ENCODE measurements around the gene TIRAP. TPM values are rescaled to one million over a fixed set of nuclear protein-coding genes. Genes with fewer than 3 reads are reported as not detected.

TIRAP gene
- total and polyA plus RNA-seq, 8 donors: 5.3 to 8.2 (median 6.3) TPM

GRCh38 chr11:126337474-126338241 is 54.8 kb downstream of the TIRAP start:
- peak in 1 of 6 donors; percentile 52 for DNase-seq
- Histone ChIP-seq H3K4me3 (no peak overlapping the region), H3K27me3 (no peaks in the 10 kb centered on the region), H3K9me3 (no peaks in the 10 kb centered on the region), H3K36me3 (peaks cover 0 to 8% (median 0%) of the 10 kb centered on the region in 3 donors), H3K27ac (no peak overlapping the region), H3K4me1 (no peaks in the 10 kb centered on the region)
- intact Hi-C loops (cut with DNase I): no loop called here
- WGBS, 2 donors: 87% methylated on average over 15 of the region's 15 CpGs
- no peak for ATAC-seq
- TF ChIP-seq, protein P1, sequence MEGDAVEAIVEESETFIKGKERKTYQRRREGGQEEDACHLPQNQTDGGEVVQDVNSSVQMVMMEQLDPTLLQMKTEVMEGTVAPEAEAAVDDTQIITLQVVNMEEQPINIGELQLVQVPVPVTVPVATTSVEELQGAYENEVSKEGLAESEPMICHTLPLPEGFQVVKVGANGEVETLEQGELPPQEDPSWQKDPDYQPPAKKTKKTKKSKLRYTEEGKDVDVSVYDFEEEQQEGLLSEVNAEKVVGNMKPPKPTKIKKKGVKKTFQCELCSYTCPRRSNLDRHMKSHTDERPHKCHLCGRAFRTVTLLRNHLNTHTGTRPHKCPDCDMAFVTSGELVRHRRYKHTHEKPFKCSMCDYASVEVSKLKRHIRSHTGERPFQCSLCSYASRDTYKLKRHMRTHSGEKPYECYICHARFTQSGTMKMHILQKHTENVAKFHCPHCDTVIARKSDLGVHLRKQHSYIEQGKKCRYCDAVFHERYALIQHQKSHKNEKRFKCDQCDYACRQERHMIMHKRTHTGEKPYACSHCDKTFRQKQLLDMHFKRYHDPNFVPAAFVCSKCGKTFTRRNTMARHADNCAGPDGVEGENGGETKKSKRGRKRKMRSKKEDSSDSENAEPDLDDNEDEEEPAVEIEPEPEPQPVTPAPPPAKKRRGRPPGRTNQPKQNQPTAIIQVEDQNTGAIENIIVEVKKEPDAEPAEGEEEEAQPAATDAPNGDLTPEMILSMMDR (IDR thresholded peaks at IDR 0.05): no peak
- no peak for FAIRE-seq

DNA sequence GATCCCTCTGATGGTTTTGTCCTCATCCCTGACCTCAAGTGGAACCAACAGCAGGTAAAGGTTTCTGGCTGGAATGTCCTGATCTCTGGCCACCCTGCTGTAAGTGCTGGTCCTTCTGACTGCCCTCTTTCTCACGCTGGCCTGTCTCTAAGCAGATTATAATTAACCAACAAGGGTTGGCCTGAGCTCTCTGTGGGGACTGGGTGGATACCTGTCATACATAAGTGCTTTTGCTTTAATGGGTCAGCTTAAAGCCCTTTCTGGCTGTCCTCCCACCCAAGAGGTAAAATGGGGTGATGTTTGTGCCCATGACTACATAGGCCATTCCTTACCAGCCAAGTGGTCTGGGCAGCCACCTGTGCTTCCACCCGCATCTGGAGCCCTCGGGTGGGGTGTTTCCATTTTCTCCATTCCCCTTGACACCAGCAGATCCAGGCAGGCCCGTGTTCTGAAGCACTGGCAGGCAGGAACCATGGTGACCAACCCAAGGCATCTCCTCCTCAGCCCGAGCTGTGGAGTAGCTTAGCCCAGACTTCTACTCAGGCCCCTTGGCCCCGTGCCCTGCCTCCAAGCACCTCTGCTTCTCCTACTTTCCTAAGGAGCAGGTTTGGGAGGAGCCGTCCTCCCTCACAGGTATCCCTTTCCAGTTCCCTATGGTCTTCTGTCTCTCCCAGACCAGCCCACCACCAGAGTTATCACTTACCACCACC is 55.6 kb downstream of the TIRAP start:
- ATAC-seq (no peak), FAIRE-seq (no peak), DNase-seq (peak in 2 of 6 donors; percentile 0 to 52)
- intact Hi-C loops (cut with DNase I): no loop called here
- Histone ChIP-seq H3K36me3 (peaks cover 0 to 5% (median 0%) of the 10 kb centered on the region in 3 donors), H3K27me3 (no peaks in the 10 kb centered on the region), H3K4me1 (no peaks in the 10 kb centered on the region), H3K27ac (peak overlapping the region in 1 of 4 donors; percentile 5), H3K4me3 (no peak overlapping the region), H3K9me3 (no peaks in the 10 kb centered on the region)
- TF ChIP-seq, protein P1 (IDR thresholded peaks at IDR 0.05): no peak
- 92% methylated on average over 7 of the region's 7 CpGs for WGBS, 2 donors

DNA sequence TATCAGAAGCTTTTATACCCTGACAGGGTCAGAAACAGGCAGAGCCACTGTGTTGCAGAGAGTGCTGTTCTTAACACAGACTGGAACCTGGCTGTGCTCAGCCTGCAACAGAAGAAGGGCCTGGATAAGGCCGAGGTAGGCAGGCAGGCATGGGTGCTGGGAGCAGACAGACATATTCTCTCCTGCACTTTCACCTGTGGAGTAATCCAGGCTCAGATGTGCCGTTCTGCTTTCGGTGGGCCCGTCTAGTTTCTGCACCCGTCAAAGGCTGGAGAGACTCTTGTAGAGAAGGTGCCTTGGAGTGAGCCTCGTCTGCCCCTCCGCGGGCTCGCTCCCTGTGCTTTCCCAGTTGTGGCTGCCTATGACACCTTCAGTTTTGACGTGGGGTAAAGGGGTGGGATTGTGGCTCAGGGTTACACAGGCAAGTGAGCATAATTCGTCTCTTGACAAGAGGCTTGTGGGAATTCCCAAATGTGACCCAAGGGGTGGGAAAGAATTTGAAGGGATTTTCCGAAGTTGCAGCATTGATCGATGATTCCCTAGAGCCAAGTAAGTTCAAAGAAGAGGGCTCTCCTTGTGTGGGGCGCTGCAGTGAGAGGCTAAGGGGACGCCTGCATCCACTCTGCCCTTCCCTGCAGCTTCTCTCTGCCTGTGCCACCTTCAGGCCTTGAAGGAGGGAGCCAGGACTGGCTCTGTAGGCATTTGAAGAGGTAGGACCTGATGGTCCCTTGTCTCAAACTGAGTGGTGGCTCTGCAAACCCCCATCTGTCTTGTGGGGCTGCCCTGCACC is 56.4 kb downstream of the TIRAP start:
- DNase-seq (peak in 2 of 6 donors; percentile 3 to 46), FAIRE-seq (no peak), ATAC-seq (peak in 2 of 4 donors; percentile 40 to 60)
- Histone ChIP-seq H3K4me3 (no peak overlapping the region), H3K36me3 (peaks cover 0 to 5% (median 0%) of the 10 kb centered on the region in 3 donors), H3K4me1 (no peaks in the 10 kb centered on the region), H3K27me3 (no peaks in the 10 kb centered on the region), H3K9me3 (no peaks in the 10 kb centered on the region), H3K27ac (peak overlapping the region in 1 of 4 donors; percentile 5)
- intact Hi-C loops (cut with DNase I): no loop called here
- WGBS, 2 donors: 74 to 76% methylated on average over 15 of the region's 15 CpGs
- TF ChIP-seq, protein P1 (IDR thresholded peaks at IDR 0.05): no peak

DNA sequence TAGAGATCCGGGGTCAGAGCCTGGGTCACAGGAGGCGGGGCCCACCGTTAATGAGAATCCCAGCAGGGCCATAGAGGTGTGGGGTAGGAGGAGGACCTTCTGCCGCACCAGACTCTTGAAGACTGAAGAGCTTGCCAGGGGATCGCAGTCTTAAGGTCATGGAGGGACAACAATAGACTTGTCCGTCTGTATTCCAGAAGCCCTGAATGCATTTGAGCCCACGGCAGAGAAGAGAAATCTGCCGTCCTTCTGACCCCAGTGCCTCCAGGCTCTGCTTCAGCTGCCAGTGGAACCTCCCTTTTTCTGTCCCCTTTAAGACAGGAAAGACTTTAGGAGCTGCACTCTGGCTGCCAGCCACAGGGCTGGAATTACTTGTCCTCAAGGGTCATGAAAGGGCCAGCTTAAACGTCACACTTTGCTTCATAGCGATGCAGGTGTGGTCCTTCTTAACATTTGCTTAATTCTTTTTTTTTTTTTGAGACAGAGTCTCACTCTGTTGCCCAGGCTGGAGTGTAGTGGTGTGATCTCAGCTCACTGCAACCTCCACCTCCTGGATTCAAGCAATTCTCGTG is 57.1 kb downstream of the TIRAP start:
- H3K27me3 ChIP-seq: no peaks in the 10 kb centered on the region
- no peak overlapping the region for H3K4me3 ChIP-seq
- peaks cover 0 to 5% (median 0%) of the 10 kb centered on the region in 3 donors for H3K36me3 ChIP-seq
- no peaks in the 10 kb centered on the region for H3K9me3 ChIP-seq
- no peak overlapping the region for H3K27ac ChIP-seq
- ATAC-seq (peak in 3 of 4 donors; percentile 13 to 44 (median 29)), FAIRE-seq (no peak), DNase-seq (peak in 1 of 6 donors; percentile 1)
- TF ChIP-seq, protein P1 (IDR thresholded peaks at IDR 0.05): no peak
- intact Hi-C loops (cut with DNase I): no loop called here
- WGBS, 2 donors: 78 to 83% methylated on average over 11 of the region's 11 CpGs
- peaks cover 0 to under 1% (median 0%) of the 10 kb centered on the region in 3 donors for H3K4me1 ChIP-seq

All from pancreas (tissue), 10 donors.